CD14-positive monocyte (primary cell): ENCODE results near the gene VEPH1. TPM values are rescaled to one million over a fixed set of nuclear protein-coding genes. Genes with fewer than 3 reads are reported as not detected.
A peak's percentile ranks its signal among the peaks of the same experiment; 100 is the strongest.

Source experiments
- DNase-seq, 3 donors: peaks; one replicate each; pipeline ENCODE4 v3.0.0-alpha.2; 2011 to 2022
- H2AFZ ChIP-seq: 2 replicates; pipeline ENCODE4 v1.6.0; 2012; ENCODE audit warnings: mild to moderate bottlenecking, low read depth, low read length, inconsistent platforms; ENCODE audit not compliant: insufficient read depth, poor library complexity, severe bottlenecking
- H3K27ac ChIP-seq, 2 donors: 1 replicate in 1 of 2; 2 replicates in 1 of 2; pipeline ENCODE4 v1.5.1; 2012 to 2013; ENCODE audit warnings: low read length in 2 of 2, control low read depth in 1 of 2, inconsistent platforms in 1 of 2, low read depth in 1 of 2, mild to moderate bottlenecking in 1 of 2
- H3K27me3 ChIP-seq, 2 donors: one replicate each; pipeline versions ENCODE4 v1.6.0 to v1.6.1; 2011 to 2013; ENCODE audit warnings: low read length in 2 of 2; ENCODE audit not compliant: control insufficient read depth in 2 of 2, insufficient read depth in 2 of 2
- H3K36me3 ChIP-seq, 2 donors: replicated peaks in 1 of 2; 1 replicate in 1 of 2; 2 replicates in 1 of 2; pipeline versions ENCODE4 v1.5.1 to v1.6.1; 2012 to 2013; ENCODE audit warnings: low read length in 2 of 2, control low read depth in 1 of 2, inconsistent platforms in 1 of 2, mild to moderate bottlenecking in 1 of 2; ENCODE audit not compliant: insufficient read depth in 2 of 2, control insufficient read depth in 1 of 2
- H3K4me1 ChIP-seq, 2 donors: 1 replicate in 1 of 2; 2 replicates in 1 of 2; pipeline versions ENCODE4 v1.5.1 to v1.6.1; 2012 to 2013; ENCODE audit warnings: low read length in 2 of 2, control low read depth in 1 of 2, inconsistent platforms in 1 of 2, mild to moderate bottlenecking in 1 of 2, moderate library complexity in 1 of 2; ENCODE audit not compliant: insufficient read depth in 2 of 2, control insufficient read depth in 1 of 2
- H3K4me2 ChIP-seq: replicated peaks from 2 replicates; pipeline ENCODE3; 2012; ENCODE audit warnings: low read length, moderate library complexity, mild to moderate bottlenecking; ENCODE audit not compliant: poor library complexity, severe bottlenecking; ENCODE audit errors: extremely low read depth
- H3K4me3 ChIP-seq, 3 experiments: fragments of 200-600 bp in 1 of 3; sonication (generic) in 1 of 3; replicated peaks in 1 of 3; 1 replicate in 2 of 3; 2 replicates in 1 of 3; pipeline ENCODE4 v1.5.1; 2011 to 2013; ENCODE audit warnings: low read length in 3 of 3, mild to moderate bottlenecking in 3 of 3, control low read depth in 2 of 3, low read depth in 2 of 3, inconsistent platforms in 1 of 3, moderate library complexity in 1 of 3
- H3K79me2 ChIP-seq: 2 replicates; pipeline ENCODE4 v1.6.0; 2012; ENCODE audit warnings: mild to moderate bottlenecking, control low read depth, inconsistent platforms, low read length, moderate library complexity; ENCODE audit not compliant: insufficient read depth
- H3K9ac ChIP-seq: 2 replicates; pipeline ENCODE4 v1.6.0; 2017; ENCODE audit warnings: low read length, mild to moderate bottlenecking; ENCODE audit not compliant: insufficient read depth, poor library complexity, severe bottlenecking
- H3K9me3 ChIP-seq, 2 donors: replicated peaks in 1 of 2; 1 replicate in 1 of 2; 2 replicates in 1 of 2; pipeline versions ENCODE4 v1.5.1 to v1.6.1; 2012 to 2013; ENCODE audit warnings: low read length in 2 of 2, control low read depth in 1 of 2; ENCODE audit not compliant: control insufficient read depth in 1 of 2, insufficient read depth in 1 of 2
- H4K20me1 ChIP-seq: 2 replicates; pipeline ENCODE4 v1.6.0; 2012; ENCODE audit warnings: mild to moderate bottlenecking, low read length, control low read depth, moderate library complexity; ENCODE audit not compliant: insufficient read depth
- H3K27ac Mint-ChIP-seq, 7 donors: one replicate each; pipeline ENCODE4 v1.8.0; 2020; ENCODE audit warnings: mild to moderate bottlenecking in 7 of 7, mixed read lengths in 7 of 7, moderate library complexity in 6 of 7, inconsistent platforms in 2 of 7
- H3K27me3 Mint-ChIP-seq, 3 donors: one replicate each; pipeline ENCODE4 v1.8.0; 2021 to 2022; ENCODE audit warnings: low read depth in 3 of 3, mild to moderate bottlenecking in 3 of 3, mixed read lengths in 3 of 3, moderate library complexity in 3 of 3, inconsistent platforms in 1 of 3
- H3K36me3 Mint-ChIP-seq, 2 donors: one replicate each; pipeline ENCODE4 v1.8.0; 2020; ENCODE audit warnings: mixed read lengths in 2 of 2, inconsistent platforms in 1 of 2, mild to moderate bottlenecking in 1 of 2
- H3K4me1 Mint-ChIP-seq: one replicate; pipeline ENCODE4 v1.8.0; 2020; ENCODE audit warnings: mild to moderate bottlenecking, mixed read lengths
- H3K4me3 Mint-ChIP-seq, 2 donors: one replicate each; pipeline ENCODE4 v1.8.0; 2020; ENCODE audit warnings: mild to moderate bottlenecking in 2 of 2, mixed read lengths in 2 of 2, moderate library complexity in 1 of 2
- H3K9me3 Mint-ChIP-seq, 7 donors: one replicate each; pipeline ENCODE4 v1.8.0; 2020 to 2022; ENCODE audit warnings: mixed read lengths in 7 of 7, mild to moderate bottlenecking in 6 of 7, moderate library complexity in 6 of 7, inconsistent platforms in 2 of 7
- CTCF ChIP-seq: fragments of 200-600 bp; IDR thresholded peaks from one replicate; pipeline ENCODE4 v1.8.0; 2022; ENCODE audit warnings: antibody characterized with exemption, mild to moderate bottlenecking
- WGBS: methylation state at CpG from one replicate; pipeline ENCODE4 v1.1.5; 2013; ENCODE audit warnings: missing lambda C conversion rate; ENCODE audit not compliant: insufficient coverage; 5-methylcytosine and 5-hydroxymethylcytosine counted together
- intact Hi-C, 2 donors: fragments of 100-400 bp; cut with micrococcal nuclease; formaldehyde crosslinking; loops; one replicate each; pipeline versions ENCODE4 v1.15.0 to v1.15.1; 2023
- polyA plus RNA-seq, 3 donors: library from polyadenylated mRNA; depleted of rRNA in 1 of 3; unstranded in 2 of 3; stranded (reverse) in 1 of 3; fragments of 300-500 nt in 2 of 3; fragments of >200 nt in 1 of 3; fragmentation: Illumina TruSeq in 2 of 3; gene quantifications; 1 replicate in 2 of 3; 2 replicates in 1 of 3; pipeline ENCODE4 v1.2.3, GENCODE V29; 2012 to 2021

VEPH1 gene
- polyA plus RNA-seq, 3 donors = 0.44 TPM; not detected in 2

- TF ChIP-seq CTCF = no peak
- no peaks in the 10 kb centered on the region for H3K79me2 ChIP-seq
- peak in 1 of 3 donors; percentile 15 for DNase-seq
- intact Hi-C loops = no loop called here
- peaks cover 0 to 14% of the 10 kb centered on the region in 2 donors for H3K9me3 ChIP-seq
- Mint-ChIP-seq H3K27me3 (peaks cover 0 to 4% (median 2%) of the 10 kb centered on the region in 3 donors), H3K27ac (peak overlapping the region in 5 of 7 donors; percentile 3 to 76 (median 35)), H3K4me1 (peaks cover 22% of the 10 kb centered on the region), H3K9me3 (peaks cover 5 to 17% (median 13%) of the 10 kb centered on the region in 7 donors), H3K36me3 (no peaks in the 10 kb centered on the region), H3K4me3 (peak overlapping the region in 1 of 2 donors; percentile 80)
- WGBS = no CpG with 5 or more reads among the region's 1 CpG
- H3K9ac ChIP-seq = no peak overlapping the region
- no peaks in the 10 kb centered on the region for H3K36me3 ChIP-seq
- no peak overlapping the region for H2AFZ ChIP-seq
- H3K27me3 ChIP-seq = no peaks in the 10 kb centered on the region
- no peak overlapping the region for H3K27ac ChIP-seq
- H3K4me3 ChIP-seq = peak overlapping the region in 1 of 3 experiments; percentile 13
- H4K20me1 ChIP-seq = no peaks in the 10 kb centered on the region
- H3K4me1 ChIP-seq = peaks cover 14 to 28% of the 10 kb centered on the region in 2 donors
- H3K4me2 ChIP-seq = peak overlapping the region; percentile 35
Observed at GRCh38 chr3:157428853-157429252, 74.4 kb downstream of the VEPH1 start.

- no peaks in the 10 kb centered on the region for H3K79me2 ChIP-seq
- peaks cover 14 to 28% of the 10 kb centered on the region in 2 donors for H3K4me1 ChIP-seq
- peaks cover 0 to 4% (median 2%) of the 10 kb centered on the region in 3 donors for H3K27me3 Mint-ChIP-seq
- H3K27ac Mint-ChIP-seq = no peak overlapping the region
- H3K4me3 Mint-ChIP-seq = no peak overlapping the region
- no peak overlapping the region for H3K4me3 ChIP-seq
- peaks cover 5 to 17% (median 13%) of the 10 kb centered on the region in 7 donors for H3K9me3 Mint-ChIP-seq
- no CpG with 5 or more reads among the region's 4 CpGs for WGBS
- H3K36me3 ChIP-seq = no peaks in the 10 kb centered on the region
- H3K27ac ChIP-seq = no peak overlapping the region
- no peaks in the 10 kb centered on the region for H4K20me1 ChIP-seq
- H3K27me3 ChIP-seq = no peaks in the 10 kb centered on the region
- no peak overlapping the region for H3K4me2 ChIP-seq
- H3K36me3 Mint-ChIP-seq = no peaks in the 10 kb centered on the region
- intact Hi-C loops = no loop called here
- TF ChIP-seq CTCF = no peak
- no peak for DNase-seq
- H3K4me1 Mint-ChIP-seq = peaks cover 22% of the 10 kb centered on the region
- H2AFZ ChIP-seq = no peak overlapping the region
- H3K9me3 ChIP-seq = peaks cover 0 to 14% of the 10 kb centered on the region in 2 donors
- no peak overlapping the region for H3K9ac ChIP-seq
Observed at GRCh38 chr3:157427901-157428300, 75.3 kb downstream of the VEPH1 start.
